Measurements from ENCODE around the gene EDRF1.

The EDRF1 gene

DNA sequence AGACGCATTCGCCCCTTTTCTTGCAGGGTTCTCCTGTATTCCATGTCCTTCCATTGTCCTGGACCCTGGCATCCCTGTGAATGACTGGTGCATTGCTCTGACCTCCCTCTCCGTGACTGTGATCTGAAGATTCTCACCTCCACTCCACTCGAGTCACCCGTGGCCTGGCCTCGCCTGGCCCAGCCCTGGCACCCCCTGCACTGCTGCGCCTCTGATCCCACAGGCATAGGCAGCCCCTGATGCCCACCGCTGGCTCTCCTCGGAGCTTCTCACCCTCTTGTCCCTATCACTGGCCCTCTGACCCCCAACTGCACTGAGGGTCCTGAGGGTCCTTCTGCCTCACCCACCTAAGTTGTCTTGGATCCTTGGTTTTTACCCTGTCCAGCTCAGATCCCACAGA lies 58.3 kb downstream of the EDRF1 start:
- H3K36me3 ChIP-seq (ENCODE audit: control insufficient read depth, insufficient read depth, low read length): no peaks in the 10 kb centered on the region
- DNase-seq (ENCODE audit: extremely low read depth, insufficient read length): no peak
- no peak overlapping the region for H3K4me3 ChIP-seq (replicated peaks; ENCODE audit: low read depth, low read length)
- TF ChIP-seq, protein P1, sequence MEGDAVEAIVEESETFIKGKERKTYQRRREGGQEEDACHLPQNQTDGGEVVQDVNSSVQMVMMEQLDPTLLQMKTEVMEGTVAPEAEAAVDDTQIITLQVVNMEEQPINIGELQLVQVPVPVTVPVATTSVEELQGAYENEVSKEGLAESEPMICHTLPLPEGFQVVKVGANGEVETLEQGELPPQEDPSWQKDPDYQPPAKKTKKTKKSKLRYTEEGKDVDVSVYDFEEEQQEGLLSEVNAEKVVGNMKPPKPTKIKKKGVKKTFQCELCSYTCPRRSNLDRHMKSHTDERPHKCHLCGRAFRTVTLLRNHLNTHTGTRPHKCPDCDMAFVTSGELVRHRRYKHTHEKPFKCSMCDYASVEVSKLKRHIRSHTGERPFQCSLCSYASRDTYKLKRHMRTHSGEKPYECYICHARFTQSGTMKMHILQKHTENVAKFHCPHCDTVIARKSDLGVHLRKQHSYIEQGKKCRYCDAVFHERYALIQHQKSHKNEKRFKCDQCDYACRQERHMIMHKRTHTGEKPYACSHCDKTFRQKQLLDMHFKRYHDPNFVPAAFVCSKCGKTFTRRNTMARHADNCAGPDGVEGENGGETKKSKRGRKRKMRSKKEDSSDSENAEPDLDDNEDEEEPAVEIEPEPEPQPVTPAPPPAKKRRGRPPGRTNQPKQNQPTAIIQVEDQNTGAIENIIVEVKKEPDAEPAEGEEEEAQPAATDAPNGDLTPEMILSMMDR (IDR thresholded peaks at IDR 0.05; ENCODE audit: insufficient read depth, low read length, poor library complexity, severe bottlenecking): no peak
- H3K27me3 ChIP-seq (replicated peaks; ENCODE audit: control insufficient read depth, insufficient read depth, low read length): no peaks in the 10 kb centered on the region; the same call in 1 of the 2 replicates

- Histone ChIP-seq H3K27me3 (replicated peaks; ENCODE audit: control insufficient read depth, insufficient read depth, low read length) (no peaks in the 10 kb centered on the region; the same call in 1 of the 2 replicates), H3K36me3 (ENCODE audit: control insufficient read depth, insufficient read depth, low read length) (no peaks in the 10 kb centered on the region), H3K4me3 (replicated peaks; ENCODE audit: low read depth, low read length) (no peak overlapping the region)
- TF ChIP-seq, protein P1 (IDR thresholded peaks at IDR 0.05; ENCODE audit: insufficient read depth, low read length, poor library complexity, severe bottlenecking): no peak
- no peak for DNase-seq (ENCODE audit: extremely low read depth, insufficient read length)
Measured at GRCh38 chr10:125778556-125778955, 59.0 kb downstream of the EDRF1 start.

DNA sequence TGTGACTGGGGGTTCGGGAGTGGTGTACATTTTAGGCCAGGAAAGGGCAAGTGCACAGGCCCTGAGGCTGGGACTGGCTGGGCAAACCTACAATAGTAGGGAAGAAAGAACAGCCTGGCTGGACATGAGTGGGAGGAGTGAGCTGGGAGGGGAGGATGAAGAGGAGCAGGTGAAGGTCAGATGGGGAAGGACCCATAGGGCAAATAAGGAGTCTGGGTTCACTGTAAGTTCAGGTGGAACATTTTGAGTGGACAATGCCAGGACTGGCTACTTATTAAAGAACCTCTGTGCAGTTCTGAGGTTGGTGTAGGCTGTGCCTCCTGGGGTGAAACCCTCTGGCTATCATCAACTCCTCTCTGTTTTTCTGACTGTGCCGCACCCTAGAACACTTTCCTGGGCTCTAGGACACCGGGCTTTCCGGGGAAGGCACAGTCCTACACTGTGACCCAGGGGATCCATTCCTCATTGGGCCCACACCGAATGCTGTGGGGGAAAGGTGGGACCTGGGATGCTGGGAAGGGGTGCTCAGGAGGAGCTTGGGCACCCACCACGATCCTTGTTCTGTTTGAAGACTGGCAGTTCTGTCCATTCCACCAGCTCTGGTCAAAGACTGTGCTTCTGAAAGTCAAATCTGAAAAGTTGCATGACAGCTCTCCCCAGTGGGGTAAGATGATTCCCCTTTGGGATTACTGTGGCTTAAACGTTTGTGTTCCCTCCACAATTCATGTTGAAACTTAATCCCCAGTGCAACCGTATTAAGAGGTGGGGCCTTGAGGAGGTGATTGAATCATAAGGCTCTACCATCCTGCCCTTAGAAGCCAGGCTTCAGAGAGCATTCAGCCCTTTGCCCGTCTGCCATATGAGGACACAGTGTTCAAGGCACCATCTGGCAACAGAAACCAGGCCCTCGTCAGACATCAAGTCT lies 60.2 kb downstream of the EDRF1 start:
- DNase-seq (ENCODE audit: extremely low read depth, insufficient read length): no peak
- TF ChIP-seq, protein P1 (IDR thresholded peaks at IDR 0.05; ENCODE audit: insufficient read depth, low read length, poor library complexity, severe bottlenecking): no peak
- no peaks in the 10 kb centered on the region for H3K36me3 ChIP-seq (ENCODE audit: control insufficient read depth, insufficient read depth, low read length)

GRCh38 chr10:125781374-125781773 lies 61.9 kb downstream of the EDRF1 start:
- Histone ChIP-seq H3K4me3 (replicated peaks; ENCODE audit: low read depth, low read length) (no peak overlapping the region), H3K36me3 (ENCODE audit: control insufficient read depth, insufficient read depth, low read length) (no peaks in the 10 kb centered on the region), H3K27me3 (replicated peaks; ENCODE audit: control insufficient read depth, insufficient read depth, low read length) (no peaks in the 10 kb centered on the region; the same call in 1 of the 2 replicates)
- TF ChIP-seq, protein P1 (IDR thresholded peaks at IDR 0.05; ENCODE audit: insufficient read depth, low read length, poor library complexity, severe bottlenecking): no peak
- DNase-seq (ENCODE audit: extremely low read depth, insufficient read length): no peak

More for the DNA sequence above, 60.2 kb downstream of the EDRF1 start:
- Histone ChIP-seq H3K27me3 (replicated peaks; ENCODE audit: control insufficient read depth, insufficient read depth, low read length) (no peaks in the 10 kb centered on the region; the same call in 1 of the 2 replicates), H3K4me3 (replicated peaks; ENCODE audit: low read depth, low read length) (no peak overlapping the region)

- Histone ChIP-seq H3K27me3 (replicated peaks; ENCODE audit: control insufficient read depth, insufficient read depth, low read length) (no peaks in the 10 kb centered on the region; the same call in 1 of the 2 replicates), H3K4me3 (replicated peaks; ENCODE audit: low read depth, low read length) (no peak overlapping the region), H3K36me3 (ENCODE audit: control insufficient read depth, insufficient read depth, low read length) (no peaks in the 10 kb centered on the region)
- DNase-seq (ENCODE audit: extremely low read depth, insufficient read length): no peak
- TF ChIP-seq, protein P1 (IDR thresholded peaks at IDR 0.05; ENCODE audit: insufficient read depth, low read length, poor library complexity, severe bottlenecking): no peak
Measured at GRCh38 chr10:125782054-125782453, 62.5 kb downstream of the EDRF1 start.
